RWPE2 (cell line): Measurements from ENCODE around the gene MCAM.

Experiments used
- ATAC-seq: fragments of 200-7000 bp; cut with Tn5 transposase; 3 replicates; pipeline ENCODE4 v1.9.1; 2021; ENCODE audit warnings: low read depth
- DNase-seq: peaks from one replicate; pipeline ENCODE4 v3.0.0-alpha.2; 2020; ENCODE audit warnings: low spot score
- H3K27ac ChIP-seq: fragments of 450-650 bp; 2 replicates; pipeline ENCODE4 v1.5.1; 2017; ENCODE audit warnings: mild to moderate bottlenecking; ENCODE audit not compliant: poor library complexity, severe bottlenecking
- H3K27me3 ChIP-seq: fragments of 250-450 bp; sonication (Bioruptor Pico); 2 replicates; pipeline ENCODE4 v1.5.1; 2021; ENCODE audit warnings: mild to moderate bottlenecking, moderate library complexity; ENCODE audit not compliant: insufficient read depth, poor library complexity, severe bottlenecking
- H3K36me3 ChIP-seq: fragments of 250-450 bp; sonication (Bioruptor Pico); 2 replicates; pipeline ENCODE4 v1.5.1; 2020; ENCODE audit warnings: low read depth, mild to moderate bottlenecking, moderate library complexity
- H3K4me1 ChIP-seq: fragments of 250-450 bp; sonication (Bioruptor Pico); 2 replicates; pipeline ENCODE4 v1.5.1; 2021; ENCODE audit warnings: mild to moderate bottlenecking, moderate library complexity; ENCODE audit not compliant: insufficient read depth, poor library complexity, severe bottlenecking
- H3K4me3 ChIP-seq: fragments of 250-450 bp; sonication (Bioruptor Pico); 2 replicates; pipeline ENCODE4 v1.5.1; 2021; ENCODE audit warnings: mild to moderate bottlenecking, moderate library complexity; ENCODE audit not compliant: severe bottlenecking
- H3K9me3 ChIP-seq: fragments of 250-450 bp; sonication (Bioruptor Pico); 2 replicates; pipeline ENCODE4 v1.5.1; 2021; ENCODE audit warnings: mild to moderate bottlenecking, moderate library complexity; ENCODE audit not compliant: severe bottlenecking
- TF ChIP-seq, protein P1 (sequence below): fragments of 450-650 bp; IDR thresholded peaks from one replicate; pipeline ENCODE4 v1.5.1; 2017; ENCODE audit warnings: mild to moderate bottlenecking, moderate library complexity; ENCODE audit not compliant: poor library complexity, severe bottlenecking

MCAM gene

GRCh38 chr11:119341222-119342022, 24.5 kb upstream of the MCAM start:
- TF ChIP-seq, protein P1, sequence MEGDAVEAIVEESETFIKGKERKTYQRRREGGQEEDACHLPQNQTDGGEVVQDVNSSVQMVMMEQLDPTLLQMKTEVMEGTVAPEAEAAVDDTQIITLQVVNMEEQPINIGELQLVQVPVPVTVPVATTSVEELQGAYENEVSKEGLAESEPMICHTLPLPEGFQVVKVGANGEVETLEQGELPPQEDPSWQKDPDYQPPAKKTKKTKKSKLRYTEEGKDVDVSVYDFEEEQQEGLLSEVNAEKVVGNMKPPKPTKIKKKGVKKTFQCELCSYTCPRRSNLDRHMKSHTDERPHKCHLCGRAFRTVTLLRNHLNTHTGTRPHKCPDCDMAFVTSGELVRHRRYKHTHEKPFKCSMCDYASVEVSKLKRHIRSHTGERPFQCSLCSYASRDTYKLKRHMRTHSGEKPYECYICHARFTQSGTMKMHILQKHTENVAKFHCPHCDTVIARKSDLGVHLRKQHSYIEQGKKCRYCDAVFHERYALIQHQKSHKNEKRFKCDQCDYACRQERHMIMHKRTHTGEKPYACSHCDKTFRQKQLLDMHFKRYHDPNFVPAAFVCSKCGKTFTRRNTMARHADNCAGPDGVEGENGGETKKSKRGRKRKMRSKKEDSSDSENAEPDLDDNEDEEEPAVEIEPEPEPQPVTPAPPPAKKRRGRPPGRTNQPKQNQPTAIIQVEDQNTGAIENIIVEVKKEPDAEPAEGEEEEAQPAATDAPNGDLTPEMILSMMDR: no peak
- Histone ChIP-seq H3K4me3 (no peak overlapping the region), H3K36me3 (peaks cover 9% of the 10 kb centered on the region; the same call in 1 of the 2 replicates), H3K27me3 (peaks cover 15% of the 10 kb centered on the region), H3K9me3 (no peaks in the 10 kb centered on the region), H3K4me1 (peaks cover 10% of the 10 kb centered on the region), H3K27ac (no peak overlapping the region)
- DNase-seq (no peak), ATAC-seq (no peak)

- TF ChIP-seq, protein P1: no peak
- H3K4me1 ChIP-seq: peaks cover 10% of the 10 kb centered on the region
- no peak within 1 kb of the TSS for H3K27ac ChIP-seq
- H3K27me3 ChIP-seq: peaks cover 15% of the 10 kb centered on the region
- no peaks in the 10 kb centered on the region for H3K9me3 ChIP-seq
- peak within 1 kb of the TSS; percentile 31 for H3K4me3 ChIP-seq
- ATAC-seq (peak; percentile 19), DNase-seq (peak; percentile 49)
- peaks cover 10% of the 10 kb centered on the region; the same call in 1 of the 2 replicates for H3K36me3 ChIP-seq
These were observed 23.6 kb upstream of the MCAM start, which contains the start of gene C1QTNF5 for GRCh38 chr11:119340335-119341221. Gene C1QTNF5, minus strand, starts transcription at chr11:119340883. Its CDS starts 486 bp downstream, at chr11:119340397.

DNA sequence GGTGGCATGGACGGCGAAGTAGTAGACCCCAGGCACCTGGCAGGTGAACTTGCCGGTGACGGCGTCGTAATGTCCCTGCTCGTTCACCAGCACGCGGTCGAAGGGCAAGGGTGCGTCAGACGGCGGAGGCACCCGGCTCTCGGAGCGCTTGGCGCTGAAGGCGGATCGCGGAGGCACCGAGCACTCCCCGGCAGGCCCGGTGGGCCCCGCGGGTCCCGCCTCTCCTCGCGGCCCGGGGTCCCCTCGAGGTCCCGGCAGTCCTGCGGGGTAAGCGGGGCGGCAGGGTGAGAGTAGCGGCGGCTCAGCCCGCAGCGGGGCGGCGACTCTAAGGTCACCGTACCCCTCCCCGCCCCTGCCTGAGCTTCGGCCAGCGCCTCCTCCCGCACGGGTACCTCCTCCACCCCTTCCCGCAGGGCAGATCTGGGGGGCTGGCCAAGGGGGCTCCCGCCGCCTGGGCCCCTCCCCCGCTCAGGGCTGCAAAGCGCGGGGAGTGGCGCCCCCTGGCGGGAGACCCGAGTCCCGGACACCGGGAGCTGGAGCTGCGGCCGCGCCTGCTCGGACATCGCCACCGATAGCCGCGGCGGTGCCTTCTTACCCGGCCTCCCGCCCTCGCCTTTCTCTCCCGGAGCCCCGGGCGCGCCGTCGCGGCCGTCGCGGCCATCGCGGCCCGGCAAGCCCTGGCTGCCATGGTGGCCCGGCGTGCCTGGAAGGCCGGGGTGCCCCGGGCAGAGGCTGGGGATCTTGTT, 22.8 kb upstream of the MCAM start:
- peaks cover 15% of the 10 kb centered on the region for H3K27me3 ChIP-seq
- peaks cover 10% of the 10 kb centered on the region; the same call in 1 of the 2 replicates for H3K36me3 ChIP-seq
- H3K4me1 ChIP-seq: peaks cover 10% of the 10 kb centered on the region
- H3K27ac ChIP-seq: no peak overlapping the region
- ATAC-seq (peak; percentile 19; the same call in 2 of the 3 replicates), DNase-seq (no peak)
- no peaks in the 10 kb centered on the region for H3K9me3 ChIP-seq
- TF ChIP-seq, protein P1: peak; percentile 86
- H3K4me3 ChIP-seq: peak overlapping the region; percentile 31

DNA sequence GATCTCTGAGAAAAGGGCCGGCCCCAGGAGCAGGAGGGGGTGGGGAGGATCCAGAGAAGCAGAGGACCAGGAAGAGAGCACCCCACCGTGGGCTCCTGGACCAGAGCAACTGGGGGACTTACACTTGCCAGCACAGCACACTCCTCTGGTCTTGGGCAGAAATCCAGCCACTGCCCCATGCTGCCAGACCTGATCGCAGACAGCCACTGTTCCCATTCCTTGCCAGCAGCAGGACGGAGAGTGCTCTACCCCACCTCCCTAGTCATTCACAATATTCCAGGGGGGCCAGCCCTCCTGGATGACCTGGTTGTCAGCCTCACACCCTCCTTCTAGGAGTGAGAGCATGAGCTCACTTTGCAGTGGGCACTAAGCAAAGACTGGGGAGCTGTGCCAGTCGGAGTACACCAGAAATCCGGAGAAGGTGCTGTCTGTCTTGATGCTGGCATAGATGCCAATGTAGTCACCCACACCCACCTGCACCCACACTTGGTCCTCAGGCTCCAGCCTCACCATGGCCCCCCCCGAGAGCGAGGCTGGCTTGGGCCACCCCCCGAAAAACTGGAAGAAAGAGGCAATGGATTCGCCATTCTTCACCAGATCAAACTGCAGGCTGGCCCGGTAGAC, 22.1 kb upstream of the MCAM start:
- H3K27me3 ChIP-seq: peaks cover 15% of the 10 kb centered on the region
- peaks cover 10% of the 10 kb centered on the region; the same call in 1 of the 2 replicates for H3K36me3 ChIP-seq
- H3K4me1 ChIP-seq: peaks cover 10% of the 10 kb centered on the region
- H3K4me3 ChIP-seq: no peak overlapping the region
- H3K9me3 ChIP-seq: no peaks in the 10 kb centered on the region
- no peak for ATAC-seq
- TF ChIP-seq, protein P1: no peak
- no peak overlapping the region for H3K27ac ChIP-seq
- no peak for DNase-seq
